ENCODE measurements around the gene CLCNKB.

DNA sequence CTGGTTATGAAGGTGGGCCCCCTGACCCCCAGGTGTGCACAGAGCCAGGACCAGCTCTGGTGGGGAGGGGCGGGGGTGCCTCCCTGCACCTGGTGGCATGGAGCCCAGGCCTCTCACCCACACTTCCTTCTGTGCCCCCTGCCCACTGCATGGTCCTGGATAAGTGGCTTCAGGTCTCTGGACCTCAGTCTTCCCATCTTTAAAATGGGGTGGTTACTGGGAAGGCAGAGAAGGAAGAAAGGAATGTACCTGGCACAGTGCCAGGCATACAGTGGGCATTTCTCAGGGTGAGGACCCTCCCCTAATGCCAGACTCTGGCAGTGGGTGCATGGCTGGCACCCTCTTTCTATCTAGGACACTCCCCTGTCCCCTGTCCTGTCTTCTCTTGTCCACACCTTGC, 14.3 kb upstream of the CLCNKB start:
- TF ChIP-seq POLR2AphosphoS5 (IDR thresholded peaks at IDR 0.05; ENCODE audit: low read depth, low read length): no peak
- no peak for TF ChIP-seq POLR2A (IDR thresholded peaks at IDR 0.05; ENCODE audit: low read depth, low read length)
- no peak for TF ChIP-seq TAF1 (IDR thresholded peaks at IDR 0.05; ENCODE audit: low read depth, low read length)

Data from GM12891 (cell line).